Liver (tissue), 3 donors: Measurements from ENCODE around the gene USP51.

Experiments used
- ATF3 ChIP-seq: IDR thresholded peaks from 2 replicates; pipeline ENCODE4 v1.6.1; 2016; ENCODE audit warnings: antibody characterized with exemption
- CTCF ChIP-seq: fragments of 150-350 bp; IDR thresholded peaks from 2 replicates; pipeline ENCODE4 v1.5.1; 2017; ENCODE audit warnings: improper control_type of control experiment, low read depth, low read length; ENCODE audit not compliant: missing input control
- EGR1 ChIP-seq, 2 donors: IDR thresholded peaks; 2 replicates each; pipeline ENCODE4 v1.6.1; 2016 to 2018; ENCODE audit warnings: antibody characterized with exemption in 2 of 2, low read depth in 2 of 2
- FOXA1 ChIP-seq: IDR thresholded peaks from 2 replicates; pipeline ENCODE4 v1.6.1; 2016; ENCODE audit warnings: antibody characterized with exemption
- MAX ChIP-seq: IDR thresholded peaks from 2 replicates; pipeline ENCODE4 v1.6.1; 2016; ENCODE audit warnings: antibody characterized with exemption
- RAD21 ChIP-seq, 2 donors: IDR thresholded peaks; 2 replicates each; pipeline ENCODE4 v1.6.1; 2016; ENCODE audit warnings: antibody characterized with exemption in 2 of 2, mild to moderate bottlenecking in 2 of 2
- REST ChIP-seq: IDR thresholded peaks from 2 replicates; pipeline ENCODE4 v1.6.1; 2016; ENCODE audit warnings: antibody characterized with exemption, mild to moderate bottlenecking
- RXRA ChIP-seq, 2 donors: IDR thresholded peaks; 2 replicates each; pipeline ENCODE4 v1.6.1; 2017 to 2018; ENCODE audit warnings: antibody characterized with exemption in 2 of 2, mild to moderate bottlenecking in 1 of 2
- SP1 ChIP-seq: IDR thresholded peaks from 2 replicates; pipeline ENCODE4 v1.6.1; 2018; ENCODE audit warnings: antibody characterized with exemption, mild to moderate bottlenecking
- TAF1 ChIP-seq: conservative IDR thresholded peaks from 2 replicates; pipeline ENCODE4 v1.6.1; 2016; ENCODE audit warnings: antibody characterized with exemption, mild to moderate bottlenecking
- YY1 ChIP-seq: IDR thresholded peaks from 2 replicates; pipeline ENCODE4 v1.6.1; 2016; ENCODE audit warnings: antibody characterized with exemption, mild to moderate bottlenecking
- donor health status: healthy.
- donor health status: healthy.

GRCh38 chrX:55521687-55522086 is 32.0 kb upstream of the USP51 start:
- TF ChIP-seq FOXA1: no peak
- no peak for TF ChIP-seq CTCF
- no peak for TF ChIP-seq RAD21 (IDR thresholded peaks at IDR 0.05)
- TF ChIP-seq YY1: no peak
- no peak for TF ChIP-seq REST
- no peak for TF ChIP-seq RXRA (IDR thresholded peaks at IDR 0.05)
- no peak for TF ChIP-seq SP1
- TF ChIP-seq MAX: no peak
- no peak for TF ChIP-seq EGR1 (IDR thresholded peaks at IDR 0.05; ENCODE audit: low read depth in 2 of 2)
- TF ChIP-seq TAF1: no peak
- no peak for TF ChIP-seq ATF3
